NOMO-1 treated with dmso at 0.1 percent for 144 hours (cell line): ENCODE results near the gene SPATA4.
"Not testable (repeated sequence)": the region's sequence is repeated elsewhere in the genome, so short reads cannot be mapped to it uniquely, and the experiment has no call there.

Source experiments
- DNase-seq: peaks from one replicate; lab custom pipeline; 2025; ENCODE audit not compliant: unreplicated experiment; lab: John Stamatoyannopoulos, UW

SPATA4 gene

DNA sequence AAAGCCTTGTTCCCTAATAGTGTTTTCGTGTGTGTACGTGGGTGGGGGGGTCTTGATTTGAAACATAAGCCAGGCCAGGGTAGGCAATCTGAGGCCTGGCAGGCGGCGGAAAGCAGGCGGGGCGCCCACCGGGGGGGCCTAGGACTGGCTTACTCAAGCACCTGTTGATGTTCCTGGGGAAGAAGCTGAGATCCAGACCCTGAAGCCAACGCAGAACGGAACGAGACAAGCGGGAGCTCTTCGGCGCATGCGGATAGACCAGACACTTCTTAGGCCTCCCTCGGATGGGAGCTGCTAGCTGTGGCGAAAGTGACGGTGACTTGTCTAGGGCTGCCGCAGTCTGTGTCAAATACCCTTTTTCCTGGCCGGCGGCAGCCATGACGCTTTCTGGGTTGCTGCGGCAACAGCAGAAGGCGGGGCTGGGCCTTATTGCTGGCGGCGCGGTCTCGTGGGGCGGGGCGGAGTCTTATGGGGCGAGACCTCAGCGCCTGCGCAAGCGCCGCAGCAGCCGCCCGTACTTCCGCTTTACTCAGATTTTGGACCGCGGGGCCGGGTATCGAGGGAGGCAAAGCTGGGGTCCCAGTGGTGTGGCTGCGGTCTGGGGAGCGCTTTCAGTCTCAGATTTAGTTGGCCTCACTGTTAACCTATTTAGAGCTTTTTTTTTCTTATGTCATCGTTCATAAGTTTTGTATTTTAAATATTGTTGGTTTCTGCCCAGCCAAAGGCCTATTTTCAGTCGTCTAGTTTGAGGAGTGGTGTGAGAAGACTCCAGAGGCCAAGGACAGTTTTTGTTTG, at the start of gene SPATA4:
TSS of gene SPATA4 (minus strand) at position 402 of the 795 bp plus-strand sequence. CDS start at position 379, 23 bp downstream.
- DNase-seq = peak; percentile 89

DNA sequence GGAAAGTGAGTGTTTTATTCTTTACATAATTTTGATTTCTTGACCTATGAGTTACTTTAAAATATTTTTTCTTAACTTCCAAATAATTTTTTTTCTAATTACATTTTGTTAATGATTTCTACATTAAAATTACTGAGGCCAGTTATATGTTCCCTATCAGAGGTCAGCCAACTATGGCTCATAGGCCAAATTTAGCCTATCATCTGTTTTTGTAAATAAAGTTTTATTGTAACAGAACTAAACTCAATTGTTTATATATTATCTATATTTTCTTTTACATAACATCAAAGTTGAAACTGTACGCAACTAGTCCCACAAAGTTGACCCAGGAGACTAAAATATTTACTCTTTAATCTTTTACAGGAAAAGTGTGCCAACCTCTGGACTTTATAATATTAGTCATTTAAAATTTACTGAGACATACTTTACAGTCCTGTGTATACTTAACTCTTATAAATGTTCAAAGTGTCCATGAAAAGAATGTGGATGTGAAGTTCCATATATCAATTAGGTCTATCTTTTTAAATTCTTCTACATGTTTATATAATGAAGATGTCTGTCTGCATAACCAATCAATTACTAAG, 47.5 kb upstream of the SPATA4 start:
- DNase-seq = no peak

DNA sequence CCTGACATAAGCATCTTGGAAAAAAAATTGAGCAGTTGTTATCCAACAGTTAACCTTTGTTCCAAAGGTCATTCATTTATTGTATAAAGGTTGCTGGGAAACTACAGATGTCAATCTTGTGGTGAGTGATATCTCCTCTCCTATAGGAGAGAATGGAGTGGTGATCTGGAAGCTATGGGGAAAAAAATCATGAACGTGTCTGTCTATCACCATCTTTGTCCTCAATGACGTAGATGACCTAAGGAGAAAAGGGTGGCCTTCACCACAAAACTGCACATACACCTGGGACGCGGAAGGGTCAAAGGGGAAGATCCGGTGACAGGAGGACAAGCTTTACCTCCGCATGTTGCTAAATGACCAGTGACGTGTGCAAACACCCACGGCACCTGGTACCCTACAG, 46.3 kb upstream of the SPATA4 start:
- DNase-seq = no peak

DNA sequence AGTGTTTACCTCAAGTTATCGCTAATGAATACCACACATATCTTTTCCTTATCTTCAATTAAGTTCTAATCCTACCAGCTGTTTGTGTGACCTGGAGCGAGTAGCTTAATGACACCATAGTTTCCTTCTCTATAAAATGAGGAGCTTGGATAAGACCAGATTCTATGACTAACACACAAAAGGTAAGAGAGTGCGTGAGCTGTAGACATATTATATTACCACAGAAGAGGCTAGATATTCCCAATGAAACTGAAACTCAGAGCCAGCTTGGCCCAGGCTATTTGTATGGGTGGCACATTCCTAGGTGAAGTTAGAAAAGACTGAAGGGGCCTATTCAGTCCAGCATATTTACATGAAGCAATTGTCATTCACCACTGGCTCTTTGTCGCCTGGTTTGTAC, 43.4 kb upstream of the SPATA4 start:
- no peak for DNase-seq

DNA sequence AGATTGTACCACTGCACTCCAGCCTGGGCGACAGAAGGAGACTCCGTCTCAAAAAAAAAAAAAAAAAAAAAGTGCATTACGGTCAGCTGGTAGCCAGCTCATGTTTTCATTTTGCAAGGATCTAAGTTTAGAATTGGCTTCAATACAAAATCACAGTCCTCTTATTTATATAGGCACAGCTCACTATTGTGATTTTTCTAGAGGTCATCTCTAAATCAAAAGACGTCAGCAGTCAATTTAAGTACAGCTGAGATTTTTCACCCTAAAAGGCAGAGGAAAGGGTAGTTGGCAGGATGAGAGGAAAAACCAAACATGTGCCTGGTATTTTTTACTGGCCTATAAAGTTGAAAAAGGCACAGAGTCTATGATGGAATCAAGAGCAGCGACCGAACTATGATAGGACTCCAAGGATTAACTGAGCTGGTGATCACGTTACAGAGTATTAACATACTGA, 42.8 kb upstream of the SPATA4 start:
- no peak for DNase-seq

DNA sequence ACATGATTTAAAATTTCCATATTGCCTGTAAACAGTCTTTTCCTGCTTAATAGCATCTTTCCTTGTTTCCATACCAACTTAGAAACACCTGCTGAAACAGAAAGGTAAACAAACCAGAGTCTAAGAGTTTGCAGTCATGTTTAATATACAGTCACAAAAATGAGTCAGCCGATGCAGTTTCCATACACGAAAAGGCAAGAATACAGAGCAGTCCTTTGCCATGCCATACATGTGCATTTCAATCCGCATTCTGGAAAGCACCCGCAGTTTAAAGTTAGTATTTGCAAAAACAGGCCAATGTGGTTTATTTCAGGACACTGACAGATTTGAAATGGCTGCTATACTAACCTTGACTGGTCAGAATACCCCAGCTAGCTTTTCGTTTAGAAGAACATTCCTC, 41.6 kb upstream of the SPATA4 start:
- no peak for DNase-seq

DNA sequence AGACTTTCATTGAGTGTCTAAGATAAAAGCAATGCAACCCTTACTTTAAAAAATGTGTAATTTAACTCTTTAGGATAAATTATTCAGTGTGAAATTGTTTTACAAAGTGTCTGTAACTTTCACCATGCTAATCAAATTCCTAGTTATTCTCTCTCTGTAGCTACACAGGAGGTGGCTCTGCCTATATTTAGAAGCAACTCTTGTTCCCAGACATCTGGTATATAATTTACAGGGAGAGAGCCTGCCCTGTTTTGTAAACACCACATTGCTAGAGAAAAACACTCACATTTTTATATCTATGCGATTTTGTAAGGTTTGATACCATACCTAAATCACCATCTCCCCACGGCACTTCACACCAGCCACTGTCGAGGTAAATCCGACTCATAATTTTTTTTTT, 35.5 kb upstream of the SPATA4 start:
- DNase-seq = no peak

DNA sequence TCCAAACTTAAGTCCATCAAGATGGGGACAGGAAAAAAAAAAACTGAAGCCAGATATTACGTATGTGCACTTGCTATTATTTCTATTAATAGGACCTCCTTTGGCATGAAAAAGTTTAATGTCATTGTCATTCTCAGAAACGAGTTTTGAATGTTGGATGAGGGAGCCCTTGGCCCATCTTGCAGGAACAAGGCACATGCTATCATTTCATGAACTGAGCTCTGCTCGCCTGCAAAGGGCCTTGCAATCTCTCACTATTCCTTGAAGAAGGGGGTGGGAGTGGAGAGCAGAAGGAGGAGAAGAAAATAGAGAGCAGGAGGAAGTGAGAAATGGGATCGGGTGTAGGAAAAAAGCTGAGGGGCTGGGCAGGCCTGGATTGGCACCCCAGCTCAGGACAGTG, 34.3 kb upstream of the SPATA4 start:
- DNase-seq = no peak

DNA sequence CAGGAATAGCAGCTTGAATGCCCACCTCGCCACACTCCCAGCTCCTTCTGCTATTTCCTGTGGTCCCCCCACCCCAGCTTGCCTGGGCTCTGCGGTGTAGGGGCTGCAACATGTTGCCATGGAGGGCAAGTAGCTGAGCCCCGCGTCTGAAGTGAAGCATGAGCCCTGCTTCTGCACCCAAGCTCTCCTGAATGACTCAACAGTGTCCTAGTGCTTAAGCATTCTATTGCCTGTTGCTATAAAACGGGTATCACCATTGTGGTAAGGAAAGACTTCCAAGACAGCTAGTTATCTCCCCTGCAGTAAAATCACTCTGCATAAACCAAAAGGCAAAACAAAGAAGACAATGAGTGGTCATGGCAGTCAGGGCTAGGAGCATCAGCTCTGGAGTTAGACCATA, 31.4 kb upstream of the SPATA4 start:
- no peak for DNase-seq

DNA sequence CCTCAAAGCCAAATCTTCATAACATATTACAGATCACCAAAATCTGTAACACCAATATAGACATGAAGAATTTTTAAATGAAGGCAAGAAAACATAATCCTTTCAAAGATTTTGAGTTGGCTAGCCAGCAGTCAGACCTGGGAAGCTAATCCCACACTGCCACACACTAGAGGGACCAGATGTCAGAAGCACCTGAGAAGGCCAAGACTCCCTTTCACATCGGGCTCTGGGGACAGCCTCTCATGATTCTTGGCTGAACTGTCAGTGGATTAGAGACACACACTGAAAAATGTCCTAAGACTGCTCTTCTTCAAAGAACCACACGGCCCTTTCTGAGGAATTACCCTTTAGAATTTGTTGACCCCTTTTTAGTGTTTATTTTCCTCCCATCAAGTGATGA, 28.2 kb upstream of the SPATA4 start:
- no peak for DNase-seq

DNA sequence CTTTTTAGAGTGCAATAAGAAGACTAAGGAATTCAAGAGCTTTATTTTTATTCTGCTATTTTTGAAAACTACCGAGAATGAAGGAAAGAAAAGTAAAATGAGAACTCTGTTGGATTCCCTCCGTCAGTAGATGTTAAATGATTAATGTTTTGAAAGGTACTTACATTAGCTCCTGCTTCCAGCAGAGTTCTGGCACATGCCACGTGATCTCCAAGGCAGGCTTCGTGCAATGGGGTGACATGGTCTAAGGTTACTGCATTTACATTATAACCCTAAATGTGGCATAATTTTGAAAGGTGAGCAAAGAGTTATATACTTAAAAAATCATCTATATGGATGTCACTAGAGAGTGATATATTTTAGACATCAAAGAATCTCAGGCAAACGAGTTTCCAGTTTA, 26.8 kb upstream of the SPATA4 start:
- DNase-seq = no peak

DNA sequence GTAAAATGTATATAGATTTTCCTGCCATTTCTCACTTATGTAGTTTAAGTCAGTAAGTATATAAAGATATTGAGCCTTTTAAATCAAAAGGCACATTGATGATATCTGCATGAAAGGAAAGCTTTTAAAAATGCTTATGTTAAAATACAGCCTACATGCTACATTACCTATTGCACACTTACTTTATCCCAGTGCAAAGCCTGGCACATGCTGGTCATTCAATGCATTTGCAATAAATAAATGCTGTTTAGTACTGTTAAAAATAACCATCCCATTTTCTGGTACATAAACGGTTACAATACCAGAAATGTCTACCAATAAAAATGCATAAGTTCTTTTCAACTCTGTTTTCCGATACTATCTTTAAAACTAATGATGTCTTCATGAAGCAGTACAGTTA, 22.1 kb upstream of the SPATA4 start:
- DNase-seq = no peak

DNA sequence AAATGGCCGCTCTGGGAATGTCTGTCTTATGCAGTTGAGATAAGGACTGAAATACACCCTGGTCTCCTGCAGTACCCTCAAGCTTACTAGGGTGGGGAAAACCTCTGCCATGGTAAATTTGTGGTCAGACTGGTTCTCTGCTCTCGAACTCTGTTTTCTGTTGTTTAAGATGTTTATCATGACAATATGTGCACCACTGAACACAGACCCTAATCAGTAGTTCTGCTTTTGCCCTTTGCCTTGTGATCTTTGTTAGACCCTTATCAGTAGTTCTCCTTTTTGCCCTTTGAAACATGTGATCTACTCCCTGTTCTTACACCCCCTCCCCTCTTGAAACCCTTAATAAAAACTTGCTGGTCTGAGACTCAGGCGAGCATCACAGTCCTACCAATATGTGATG, 17.0 kb upstream of the SPATA4 start:
- not testable (repeated sequence) for DNase-seq

DNA sequence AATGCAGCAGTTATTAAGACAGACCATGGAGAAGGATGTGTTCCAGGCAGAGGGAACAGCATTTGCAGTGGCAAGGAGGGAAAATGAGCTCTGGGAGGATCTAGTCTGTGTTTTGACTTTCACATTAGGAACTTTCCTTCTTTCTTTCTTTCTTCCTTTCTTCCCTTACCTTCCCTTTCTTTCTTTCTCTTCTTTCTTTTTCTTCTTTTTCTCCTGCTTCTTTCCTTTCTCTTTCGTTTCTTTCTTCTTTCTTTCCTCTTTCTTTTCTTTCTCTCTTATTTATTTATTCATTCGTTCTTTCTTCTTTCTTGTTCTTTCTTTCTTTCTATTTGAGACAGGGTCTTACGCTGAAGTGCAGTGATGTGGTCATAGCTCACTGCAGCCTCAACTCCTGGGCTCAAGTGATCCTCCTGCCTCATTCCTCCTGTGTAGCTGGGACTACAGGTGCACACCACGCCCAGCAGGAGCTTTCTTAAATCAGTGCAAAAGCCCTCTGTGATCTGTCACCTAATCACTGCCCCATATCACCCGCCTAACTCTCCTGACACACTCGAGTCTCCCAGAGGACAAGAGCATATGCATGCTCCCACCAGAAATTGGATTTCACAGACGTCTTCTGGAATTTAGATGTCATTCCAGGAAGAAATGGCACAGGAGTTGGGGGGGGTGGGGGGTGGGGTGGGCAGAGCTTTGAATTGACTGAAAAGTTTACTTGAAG, 15.4 kb upstream of the SPATA4 start:
- no peak for DNase-seq

DNA sequence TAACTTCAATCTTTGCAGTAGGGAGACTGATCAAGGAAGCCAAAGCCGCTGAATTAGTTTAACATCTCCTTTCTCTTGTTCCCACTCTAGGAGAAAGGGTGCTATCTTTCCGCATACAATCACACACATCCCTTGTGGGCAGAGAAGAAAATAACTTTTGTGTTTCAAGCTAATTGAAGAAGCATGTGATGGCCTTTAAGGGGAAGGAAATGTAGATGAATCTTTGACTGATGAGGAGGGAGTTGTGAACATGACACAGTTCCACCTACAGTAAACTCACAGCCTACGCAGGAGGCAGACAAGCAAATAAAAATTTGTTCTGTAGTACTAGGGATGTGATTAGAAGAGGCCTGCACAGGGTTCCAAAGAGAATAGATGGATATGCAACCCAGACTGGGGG, 14.7 kb upstream of the SPATA4 start:
- DNase-seq = no peak

DNA sequence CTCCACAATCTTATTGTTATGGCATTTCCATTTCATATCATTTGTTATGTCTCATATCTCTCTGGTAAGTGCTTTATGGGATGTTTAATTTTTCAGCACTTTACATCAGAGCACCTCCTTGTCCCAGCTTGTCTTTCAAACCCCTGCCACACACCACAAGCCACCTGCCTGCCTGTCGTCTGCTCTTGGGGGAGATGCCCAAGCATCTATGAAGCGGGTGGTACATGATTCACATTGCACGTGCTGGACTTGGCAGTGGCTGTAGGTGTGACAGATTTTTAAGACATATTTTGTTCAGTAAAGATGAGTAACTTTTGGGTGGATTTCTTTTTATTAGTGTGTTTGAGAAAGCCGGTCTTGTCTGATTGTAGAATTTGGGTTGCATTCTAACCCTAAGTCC, 14.2 kb upstream of the SPATA4 start:
- DNase-seq = no peak

DNA sequence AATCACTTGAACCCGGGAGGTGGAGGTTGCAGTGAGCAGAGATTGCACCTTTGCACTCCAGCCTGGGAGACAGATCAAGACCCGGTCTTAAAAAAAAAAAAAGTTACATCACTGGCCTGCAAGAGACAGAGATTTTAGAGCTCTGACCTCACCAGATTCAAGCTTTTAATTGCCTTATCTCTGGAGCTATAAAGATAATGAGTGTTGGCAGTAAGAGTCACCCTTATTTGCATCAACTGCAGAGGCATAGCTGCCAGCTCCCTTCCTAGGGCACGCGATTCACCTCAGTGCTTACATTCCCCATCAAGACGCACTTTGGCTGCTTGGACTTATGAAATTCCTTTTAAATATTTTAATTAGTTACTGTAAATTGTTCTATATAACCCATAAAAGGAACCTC, 12.5 kb upstream of the SPATA4 start:
- no peak for DNase-seq

DNA sequence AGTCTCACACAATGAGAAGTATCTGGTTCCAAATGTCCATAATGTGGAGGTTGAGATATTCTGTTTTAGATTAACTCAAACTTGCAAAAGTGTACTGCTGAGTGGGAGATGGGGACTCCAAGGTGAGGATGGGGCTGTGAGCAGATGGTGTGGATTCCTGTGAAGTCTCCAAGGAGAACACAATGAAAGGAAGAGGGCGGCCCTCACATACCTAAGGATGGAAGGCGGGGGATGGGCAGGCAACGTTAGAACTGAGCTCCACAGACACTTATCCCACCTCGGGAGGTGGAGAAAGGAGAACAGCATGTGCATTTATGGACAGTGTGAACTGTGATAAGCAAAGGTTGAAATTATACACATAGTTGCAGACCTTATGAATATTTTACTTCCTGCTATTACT, 9.9 kb upstream of the SPATA4 start:
- no peak for DNase-seq

DNA sequence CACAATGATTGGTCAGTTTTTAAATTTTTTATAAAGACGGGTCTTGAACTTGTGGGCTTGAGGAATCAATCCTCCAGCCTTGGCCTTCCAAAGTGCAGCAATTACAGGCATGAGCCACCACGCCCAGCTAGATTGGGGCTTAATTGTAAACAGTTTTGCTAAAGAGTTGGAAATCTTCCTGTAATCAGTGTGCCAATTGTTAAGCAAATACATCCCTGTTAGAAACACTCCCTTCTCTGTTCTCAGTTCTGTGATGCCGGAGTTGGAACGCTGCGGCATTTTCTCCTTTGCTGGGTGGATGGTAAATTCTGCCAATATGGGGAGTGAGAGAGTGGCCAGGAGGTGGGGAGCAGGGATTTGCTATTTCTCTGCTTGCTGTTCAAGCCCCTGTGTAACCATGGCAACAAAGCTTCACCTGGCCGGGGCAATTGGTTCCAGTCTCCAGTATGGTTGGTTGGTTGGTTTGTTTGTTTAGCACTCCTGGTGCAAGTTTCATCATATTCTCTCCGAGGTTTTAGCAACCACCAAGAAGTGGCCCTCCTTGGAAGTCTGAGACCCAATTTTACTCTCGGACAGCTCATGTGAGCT, 3.0 kb upstream of the SPATA4 start:
- no peak for DNase-seq

DNA sequence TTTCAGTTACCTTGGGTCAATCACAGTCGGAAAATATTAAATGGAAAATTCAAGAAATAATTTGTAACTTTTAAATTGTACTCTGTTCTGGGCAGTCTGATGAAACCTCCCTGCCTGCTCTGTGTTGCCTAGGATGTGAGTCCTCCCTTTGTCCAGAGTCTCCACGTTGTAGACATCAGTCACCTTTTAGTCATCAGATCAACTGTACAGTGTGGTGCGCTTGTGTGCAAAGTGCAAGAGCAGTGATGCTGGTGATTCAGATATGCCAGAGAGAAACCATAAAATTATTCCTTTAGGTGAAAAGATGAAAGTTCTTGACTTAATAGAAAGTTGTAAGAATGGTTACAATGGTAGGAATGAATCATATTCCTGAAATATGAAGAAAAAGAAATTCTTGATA, 1.4 kb downstream of the SPATA4 start:
- no peak for DNase-seq

DNA sequence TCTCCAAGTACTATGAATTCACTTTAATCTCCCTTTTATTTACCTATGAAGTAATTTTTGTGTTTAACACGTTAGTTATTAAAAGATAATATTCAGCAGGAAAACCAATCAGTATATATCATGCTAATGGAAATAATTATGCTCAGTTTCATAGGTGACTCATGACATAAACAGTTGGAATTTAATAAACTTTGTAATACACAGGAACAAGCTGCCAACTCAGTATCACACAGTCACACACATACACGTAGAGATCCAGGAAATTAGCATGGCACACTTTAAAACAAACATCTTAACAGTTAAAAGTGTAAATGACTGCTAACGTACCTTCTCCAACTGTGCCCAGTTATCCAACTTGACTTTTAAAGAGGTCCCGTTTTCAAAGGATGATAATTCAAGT, 2.3 kb downstream of the SPATA4 start:
- no peak for DNase-seq

DNA sequence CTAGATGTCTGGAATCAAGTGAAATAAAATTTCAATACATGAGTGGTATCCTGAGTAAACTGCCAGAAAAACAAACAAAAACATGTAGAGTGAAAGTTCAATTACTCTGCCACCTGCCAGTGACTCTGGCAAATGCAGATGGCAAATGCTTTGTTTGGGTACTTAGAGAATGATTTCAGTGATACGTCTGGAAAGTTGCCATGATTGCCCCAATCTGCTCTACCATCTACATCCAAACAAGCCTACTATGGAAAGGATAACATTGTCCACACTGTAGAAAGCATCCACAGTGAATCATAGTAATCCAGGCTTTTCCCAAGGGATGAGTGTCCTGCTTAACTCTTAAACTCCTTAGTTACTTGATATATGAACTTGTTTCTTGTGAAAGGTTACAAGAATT, 3.4 kb downstream of the SPATA4 start:
- DNase-seq = no peak
